ENCODE measurements around the gene TARS3.

GRCh38 chr15:101635944-101636727 lies 88.1 kb downstream of the TARS3 start:
- TF ChIP-seq, protein P1, sequence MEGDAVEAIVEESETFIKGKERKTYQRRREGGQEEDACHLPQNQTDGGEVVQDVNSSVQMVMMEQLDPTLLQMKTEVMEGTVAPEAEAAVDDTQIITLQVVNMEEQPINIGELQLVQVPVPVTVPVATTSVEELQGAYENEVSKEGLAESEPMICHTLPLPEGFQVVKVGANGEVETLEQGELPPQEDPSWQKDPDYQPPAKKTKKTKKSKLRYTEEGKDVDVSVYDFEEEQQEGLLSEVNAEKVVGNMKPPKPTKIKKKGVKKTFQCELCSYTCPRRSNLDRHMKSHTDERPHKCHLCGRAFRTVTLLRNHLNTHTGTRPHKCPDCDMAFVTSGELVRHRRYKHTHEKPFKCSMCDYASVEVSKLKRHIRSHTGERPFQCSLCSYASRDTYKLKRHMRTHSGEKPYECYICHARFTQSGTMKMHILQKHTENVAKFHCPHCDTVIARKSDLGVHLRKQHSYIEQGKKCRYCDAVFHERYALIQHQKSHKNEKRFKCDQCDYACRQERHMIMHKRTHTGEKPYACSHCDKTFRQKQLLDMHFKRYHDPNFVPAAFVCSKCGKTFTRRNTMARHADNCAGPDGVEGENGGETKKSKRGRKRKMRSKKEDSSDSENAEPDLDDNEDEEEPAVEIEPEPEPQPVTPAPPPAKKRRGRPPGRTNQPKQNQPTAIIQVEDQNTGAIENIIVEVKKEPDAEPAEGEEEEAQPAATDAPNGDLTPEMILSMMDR (IDR thresholded peaks at IDR 0.05) = no peak
- no peak for TF ChIP-seq ATF3 (CRISPR knock-in tag; conservative IDR thresholded peaks at IDR 0.05)
- no peak for TF ChIP-seq MAX (CRISPR knock-in tag; IDR thresholded peaks at IDR 0.05)
